Measurements from ENCODE around the gene BPTF. TPM values are rescaled to one million over a fixed set of nuclear protein-coding genes. Genes with fewer than 3 reads are reported as not detected.

The BPTF gene
- total and polyA plus RNA-seq, 2 of the 8 experiments (the other 6 are each of a cell fraction or from before 2014, with no cell fraction given), result 107 to 228 TPM

DNA sequence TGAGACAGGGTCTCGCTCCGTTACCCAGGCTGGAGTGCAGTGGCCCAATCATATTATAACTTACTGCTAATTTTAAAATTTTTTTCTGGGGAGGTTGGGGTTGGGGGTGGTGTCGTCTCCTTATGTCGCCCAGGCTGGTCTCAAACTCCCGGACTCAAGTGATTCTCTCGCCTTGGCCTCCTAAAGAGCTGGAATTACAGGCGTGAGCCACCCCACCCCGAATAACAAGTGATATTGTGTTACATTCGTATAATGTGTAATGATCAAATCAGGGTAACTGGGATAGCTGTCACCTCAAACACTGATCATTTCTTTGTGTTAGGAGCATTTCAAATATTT lies 194.0 kb downstream of the BPTF start:
- H3K27me3 ChIP-seq (replicated peaks in 1 of 4; ENCODE audit: control insufficient read depth in 3 of 4, extremely low read depth in 1 of 4, insufficient read depth in 3 of 4, low read length in 3 of 4), result no peaks in the 10 kb centered on the region
- H3K79me2 ChIP-seq (ENCODE audit: control insufficient read depth in 1 of 2, insufficient read depth in 2 of 2, low read length in 2 of 2), result no peaks in the 10 kb centered on the region
- no peak overlapping the region for H2BK15ac ChIP-seq (ENCODE audit: low read length)
- no peak overlapping the region for H2BK20ac ChIP-seq (ENCODE audit: low read length)
- H3K56ac ChIP-seq (replicated peaks; ENCODE audit: insufficient read length, low read depth, low read length), result no peak overlapping the region
- H3K4me1 ChIP-seq (replicated peaks in 1 of 4; ENCODE audit: control insufficient read depth in 3 of 4, insufficient read depth in 4 of 4, low read length in 3 of 4), result peaks cover 0 to 3% (median 1%) of the 10 kb centered on the region in 4 experiments; a peak in 4 of 7 replicates
- FAIRE-seq (no peak), DNase-seq (ENCODE audit: low read depth in 1 of 2, low spot score in 2 of 2) (no peak)
- H2BK12ac ChIP-seq (ENCODE audit: low read depth, low read length), result no peak overlapping the region
- H3K9ac ChIP-seq (replicated peaks in 1 of 4; ENCODE audit: extremely low read depth in 1 of 4, low read depth in 3 of 4, low read length in 3 of 4), result no peak overlapping the region
- no peak overlapping the region for H4K8ac ChIP-seq (ENCODE audit: extremely low read depth, insufficient read depth, low read length)
- no peak overlapping the region for H3K4ac ChIP-seq (replicated peaks; ENCODE audit: insufficient read length, low read depth, low read length)
- peaks cover 5% of the 10 kb centered on the region; the same call in 1 of the 2 replicates for H3K23me2 ChIP-seq (ENCODE audit: low read depth, low read length)
- no peaks in the 10 kb centered on the region for H4K20me1 ChIP-seq (replicated peaks in 1 of 2; ENCODE audit: control insufficient read depth in 1 of 2, insufficient read depth in 2 of 2, low read length in 2 of 2)
- H3K4me2 ChIP-seq (ENCODE audit: insufficient read depth in 1 of 2, low read depth in 2 of 2, low read length in 2 of 2), result peak overlapping the region; percentile 50 to 100
- no peak overlapping the region for H2BK5ac ChIP-seq (ENCODE audit: low read depth, low read length)
- H3K23ac ChIP-seq (ENCODE audit: insufficient read length), result no peak overlapping the region
- H2AFZ ChIP-seq (ENCODE audit: low read length), result no peak overlapping the region
- no peaks in the 10 kb centered on the region for H3K36me3 ChIP-seq (ENCODE audit: control insufficient read depth in 2 of 4, insufficient read depth in 4 of 4, low read length in 3 of 4)
- H3K18ac ChIP-seq (ENCODE audit: extremely low read depth, low read length), result no peak overlapping the region
- POLR2A ChIA-PET (ENCODE audit: partially characterized antibody), result interaction anchor here (0.6 to 6.7 kb wide), 13 partner anchors 12 to 273 kb away, joined by 3 to 104 read pairs (median 4); partner anchors contain the start of genes BPTF and KPNA2
- no peak overlapping the region for H4K5ac ChIP-seq (ENCODE audit: insufficient read length, low read depth, low read length)
- H2BK120ac ChIP-seq (replicated peaks; ENCODE audit: low read depth, low read length), result no peak overlapping the region
- no peak overlapping the region for H3K14ac ChIP-seq (ENCODE audit: insufficient read length)
- H4K91ac ChIP-seq (replicated peaks; ENCODE audit: insufficient read length, low read length), result no peak overlapping the region
- WGBS, 2 experiments (ENCODE audit: extremely low coverage in 1 of 2, insufficient coverage in 1 of 2, insufficient read length in 1 of 2, insufficient replicate concordance in 2 of 2, low coverage in 1 of 2, low lambda C conversion rate in 2 of 2, missing lambda C conversion rate in 1 of 2), result 88% methylated on average over 9 of the region's 9 CpGs; no CpG with 5 or more reads in 1 of the 2 experiments
- no peaks in the 10 kb centered on the region for H3K79me1 ChIP-seq (ENCODE audit: low read depth, low read length)
- H3K9me3 ChIP-seq (ENCODE audit: insufficient read depth in 2 of 2, low read depth in 1 of 2, low read length in 1 of 2), result no peaks in the 10 kb centered on the region
- no peak overlapping the region for H3K27ac ChIP-seq (ENCODE audit: low read depth, low read length)
- peak overlapping the region in 1 of 4 experiments; percentile 45; a peak in 3 of 8 replicates for H3K4me3 ChIP-seq (ENCODE audit: extremely low read depth in 1 of 4, insufficient read depth in 2 of 4, low read depth in 3 of 4, low read length in 4 of 4)
- CTCF ChIA-PET (ENCODE audit: partially characterized antibody), result interaction anchor here (0.7 to 2.2 kb wide), 11 partner anchors 8 to 443 kb away, joined by 3 to 11 read pairs (median 4); partner anchors contain the start of gene C17orf58
- no peak overlapping the region for H2AK5ac ChIP-seq (ENCODE audit: low read depth, low read length)
- TF ChIP-seq MAX (IDR thresholded peaks at IDR 0.05) (no peak), SAP30 (IDR thresholded peaks at IDR 0.05; ENCODE audit: insufficient read depth, insufficient replicate concordance, low read length) (no peak), HDAC2 (IDR thresholded peaks at IDR 0.05; ENCODE audit: borderline replicate concordance in 1 of 2, low read depth in 2 of 2, low read length in 2 of 2) (no peak), CEBPB (IDR thresholded peaks at IDR 0.05; ENCODE audit: low read depth, low read length) (no peak), BCL11A (IDR thresholded peaks at IDR 0.05; ENCODE audit: low read depth in 2 of 2, low read length in 2 of 2) (no peak), TAF1 (IDR thresholded peaks at IDR 0.05; ENCODE audit: low read depth, low read length) (no peak), CBX5 (IDR thresholded peaks at IDR 0.05; ENCODE audit: low read depth, low read length) (no peak), KDM1A (IDR thresholded peaks at IDR 0.05; ENCODE audit: borderline replicate concordance, low read length) (no peak), ATF3 (IDR thresholded peaks at IDR 0.05; ENCODE audit: insufficient read depth, low read depth, low read length) (no peak), KDM5A (IDR thresholded peaks at IDR 0.05; ENCODE audit: low read length) (no peak)
- TF ChIP-seq, protein P1, sequence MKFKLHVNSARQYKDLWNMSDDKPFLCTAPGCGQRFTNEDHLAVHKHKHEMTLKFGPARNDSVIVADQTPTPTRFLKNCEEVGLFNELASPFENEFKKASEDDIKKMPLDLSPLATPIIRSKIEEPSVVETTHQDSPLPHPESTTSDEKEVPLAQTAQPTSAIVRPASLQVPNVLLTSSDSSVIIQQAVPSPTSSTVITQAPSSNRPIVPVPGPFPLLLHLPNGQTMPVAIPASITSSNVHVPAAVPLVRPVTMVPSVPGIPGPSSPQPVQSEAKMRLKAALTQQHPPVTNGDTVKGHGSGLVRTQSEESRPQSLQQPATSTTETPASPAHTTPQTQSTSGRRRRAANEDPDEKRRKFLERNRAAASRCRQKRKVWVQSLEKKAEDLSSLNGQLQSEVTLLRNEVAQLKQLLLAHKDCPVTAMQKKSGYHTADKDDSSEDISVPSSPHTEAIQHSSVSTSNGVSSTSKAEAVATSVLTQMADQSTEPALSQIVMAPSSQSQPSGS (IDR thresholded peaks at IDR 0.05; ENCODE audit: low read length), result no peak
